Type B pancreatic cell (in vitro differentiated cells): ENCODE results near the gene TAAR8. TPM values are rescaled to one million over a fixed set of nuclear protein-coding genes. Genes with fewer than 3 reads are reported as not detected.

Experiments used
- DNase-seq: peaks from one replicate; pipeline ENCODE4 v3.0.0; 2021; ENCODE audit warnings: mixed read lengths; ENCODE audit not compliant: unreplicated experiment; ENCODE audit errors: extremely low spot score
- H3K27ac Mint-ChIP-seq: 2 replicates; pipeline ENCODE4 v1.8.0; 2021; ENCODE audit warnings: mild to moderate bottlenecking, mixed read lengths
- H3K27me3 Mint-ChIP-seq: 2 replicates; pipeline ENCODE4 v1.8.0; 2021; ENCODE audit warnings: mixed read lengths
- H3K36me3 Mint-ChIP-seq: 2 replicates; pipeline ENCODE4 v1.8.0; 2021; ENCODE audit warnings: mixed read lengths
- H3K4me1 Mint-ChIP-seq: one replicate; pipeline ENCODE4 v1.8.0; 2021; ENCODE audit warnings: mixed read lengths; ENCODE audit not compliant: unreplicated experiment
- H3K4me3 Mint-ChIP-seq: 2 replicates; pipeline ENCODE4 v1.8.0; 2021; ENCODE audit warnings: mild to moderate bottlenecking, mixed read lengths
- H3K9me3 Mint-ChIP-seq: 2 replicates; pipeline ENCODE4 v1.8.0; 2021; ENCODE audit warnings: mixed read lengths
- total RNA-seq: library from RNA; stranded (reverse); gene quantifications from 2 replicates; pipeline ENCODE4 v1.2.1, GENCODE V29; 2021; ENCODE audit warnings: low replicate concordance
- TF ChIP-seq, protein P1 (sequence below): fragments of 200-600 bp; sonication (generic); conservative IDR thresholded peaks from 2 replicates; pipeline ENCODE4 v1.5.0; 2021; ENCODE audit warnings: antibody characterized with exemption, mild to moderate bottlenecking

Gene TAAR8
- total RNA-seq, 1 donor from 2014 or later, result not detected

DNA sequence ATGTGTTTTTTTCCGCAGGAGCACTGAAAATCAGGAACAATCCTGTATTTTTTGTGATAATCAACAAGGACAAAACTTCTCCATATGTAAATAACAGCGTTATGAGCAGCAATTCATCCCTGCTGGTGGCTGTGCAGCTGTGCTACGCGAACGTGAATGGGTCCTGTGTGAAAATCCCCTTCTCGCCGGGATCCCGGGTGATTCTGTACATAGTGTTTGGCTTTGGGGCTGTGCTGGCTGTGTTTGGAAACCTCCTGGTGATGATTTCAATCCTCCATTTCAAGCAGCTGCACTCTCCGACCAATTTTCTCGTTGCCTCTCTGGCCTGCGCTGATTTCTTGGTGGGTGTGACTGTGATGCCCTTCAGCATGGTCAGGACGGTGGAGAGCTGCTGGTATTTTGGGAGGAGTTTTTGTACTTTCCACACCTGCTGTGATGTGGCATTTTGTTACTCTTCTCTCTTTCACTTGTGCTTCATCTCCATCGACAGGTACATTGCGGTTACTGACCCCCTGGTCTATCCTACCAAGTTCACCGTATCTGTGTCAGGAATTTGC, 17.8 kb downstream of the TAAR8 start, which contains the start of gene TAAR6:
TAAR6 (plus strand) TSS at position 102 of the 557 bp plus-strand sequence; CDS start at position 102, 0 bp downstream.
- Mint-ChIP-seq H3K4me1 (no peaks in the 10 kb centered on the region), H3K9me3 (no peaks in the 10 kb centered on the region), H3K27me3 (no peaks in the 10 kb centered on the region), H3K4me3 (no peak within 1 kb of the TSS), H3K36me3 (no peaks in the 10 kb centered on the region), H3K27ac (no peak within 1 kb of the TSS)
- no peak for DNase-seq
- TF ChIP-seq, protein P1, sequence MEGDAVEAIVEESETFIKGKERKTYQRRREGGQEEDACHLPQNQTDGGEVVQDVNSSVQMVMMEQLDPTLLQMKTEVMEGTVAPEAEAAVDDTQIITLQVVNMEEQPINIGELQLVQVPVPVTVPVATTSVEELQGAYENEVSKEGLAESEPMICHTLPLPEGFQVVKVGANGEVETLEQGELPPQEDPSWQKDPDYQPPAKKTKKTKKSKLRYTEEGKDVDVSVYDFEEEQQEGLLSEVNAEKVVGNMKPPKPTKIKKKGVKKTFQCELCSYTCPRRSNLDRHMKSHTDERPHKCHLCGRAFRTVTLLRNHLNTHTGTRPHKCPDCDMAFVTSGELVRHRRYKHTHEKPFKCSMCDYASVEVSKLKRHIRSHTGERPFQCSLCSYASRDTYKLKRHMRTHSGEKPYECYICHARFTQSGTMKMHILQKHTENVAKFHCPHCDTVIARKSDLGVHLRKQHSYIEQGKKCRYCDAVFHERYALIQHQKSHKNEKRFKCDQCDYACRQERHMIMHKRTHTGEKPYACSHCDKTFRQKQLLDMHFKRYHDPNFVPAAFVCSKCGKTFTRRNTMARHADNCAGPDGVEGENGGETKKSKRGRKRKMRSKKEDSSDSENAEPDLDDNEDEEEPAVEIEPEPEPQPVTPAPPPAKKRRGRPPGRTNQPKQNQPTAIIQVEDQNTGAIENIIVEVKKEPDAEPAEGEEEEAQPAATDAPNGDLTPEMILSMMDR, result no peak

DNA sequence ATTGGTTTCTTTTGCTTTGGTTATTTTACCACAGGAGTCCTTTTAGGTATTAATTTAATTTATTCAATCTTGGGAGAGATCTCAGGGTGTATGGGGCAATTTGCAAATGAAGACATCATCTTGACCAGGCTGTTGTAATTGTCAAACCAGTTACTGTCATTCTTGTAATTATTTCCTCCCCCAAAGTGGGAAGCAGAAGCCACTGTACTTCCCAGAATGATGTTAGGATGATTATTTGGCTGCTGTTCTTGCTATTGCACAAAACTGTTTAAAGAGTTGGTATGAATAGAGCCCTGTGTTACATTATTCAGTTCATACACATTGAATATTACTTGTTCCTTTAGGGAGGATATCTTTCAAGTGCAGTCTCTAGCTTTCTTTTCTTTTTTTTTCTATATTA, 19.3 kb downstream of the TAAR8 start:
- TF ChIP-seq, protein P1, result no peak
- Mint-ChIP-seq H3K36me3 (no peaks in the 10 kb centered on the region), H3K27me3 (no peaks in the 10 kb centered on the region), H3K27ac (no peak overlapping the region), H3K4me1 (no peaks in the 10 kb centered on the region), H3K9me3 (no peaks in the 10 kb centered on the region), H3K4me3 (no peak overlapping the region)
- no peak for DNase-seq

DNA sequence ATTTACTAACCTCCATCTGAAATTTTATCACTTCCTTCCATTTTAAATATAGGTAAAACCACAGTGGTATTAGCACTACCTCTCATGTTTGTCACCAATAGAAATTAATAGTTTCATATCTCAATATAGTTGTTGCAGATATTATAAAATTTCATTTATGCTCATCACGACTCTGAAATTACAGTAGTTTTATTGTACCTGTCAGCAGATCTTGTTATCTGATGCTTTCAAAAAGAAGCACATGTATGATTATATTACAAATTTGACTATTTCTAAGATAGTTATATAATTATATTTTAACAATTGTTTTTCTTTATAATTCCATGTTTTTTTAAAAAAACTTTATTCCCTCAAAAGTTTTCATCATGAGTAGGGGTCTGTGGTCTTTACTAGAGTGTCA, 32.2 kb downstream of the TAAR8 start:
- DNase-seq, result no peak
- H3K4me1 Mint-ChIP-seq, result no peaks in the 10 kb centered on the region
- no peak overlapping the region for H3K27ac Mint-ChIP-seq
- no peak overlapping the region for H3K4me3 Mint-ChIP-seq
- no peaks in the 10 kb centered on the region for H3K36me3 Mint-ChIP-seq
- no peaks in the 10 kb centered on the region for H3K9me3 Mint-ChIP-seq
- peaks cover 3% of the 10 kb centered on the region for H3K27me3 Mint-ChIP-seq
- TF ChIP-seq, protein P1, result no peak

DNA sequence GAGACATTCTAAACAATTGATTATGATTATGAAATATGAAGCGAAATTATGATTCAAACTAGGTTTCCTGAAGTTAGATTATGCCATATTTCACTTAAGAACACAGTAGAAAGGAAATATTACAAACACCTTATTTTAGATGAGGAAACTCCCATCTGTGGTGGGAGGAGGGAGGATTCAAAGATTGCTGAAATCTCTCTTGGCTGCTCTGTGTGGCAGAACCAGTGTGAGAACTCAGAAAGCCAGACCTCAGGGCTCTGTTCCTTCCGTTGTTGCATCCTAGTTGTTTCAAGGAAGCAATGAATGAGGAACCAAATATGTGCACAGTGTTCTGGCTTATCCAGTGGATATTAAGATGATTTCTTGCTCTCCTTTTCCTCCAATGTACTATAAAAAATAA, 35.0 kb downstream of the TAAR8 start:
- DNase-seq, result no peak
- peaks cover 3% of the 10 kb centered on the region for H3K27me3 Mint-ChIP-seq
- no peak overlapping the region for H3K4me3 Mint-ChIP-seq
- H3K4me1 Mint-ChIP-seq, result no peaks in the 10 kb centered on the region
- no peak overlapping the region for H3K27ac Mint-ChIP-seq
- no peaks in the 10 kb centered on the region for H3K9me3 Mint-ChIP-seq
- TF ChIP-seq, protein P1, result no peak
- no peaks in the 10 kb centered on the region for H3K36me3 Mint-ChIP-seq

DNA sequence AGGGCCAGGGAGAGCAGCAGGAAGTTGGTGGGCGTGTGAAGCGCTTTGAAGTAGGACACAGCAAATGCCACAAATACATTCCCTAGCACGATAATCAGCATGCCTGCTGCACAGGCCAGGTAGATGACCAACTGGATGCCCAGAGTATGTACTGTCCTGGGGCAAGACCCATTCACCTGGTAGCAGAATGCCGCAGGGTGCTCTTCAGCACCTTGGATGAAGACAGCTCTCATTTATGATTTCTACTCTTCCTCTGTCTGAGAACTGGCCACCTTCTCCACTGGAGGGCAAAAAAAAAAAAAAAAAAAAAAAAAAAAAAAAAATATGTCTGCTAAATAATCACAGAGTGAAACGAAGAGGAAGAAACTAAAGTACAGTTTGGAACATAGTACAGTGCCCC, 37.0 kb downstream of the TAAR8 start, which contains the start of gene TAAR5:
TAAR5 (minus strand) TSS at position 288 of the 400 bp plus-strand sequence; CDS start at position 233, 55 bp downstream.
- H3K27me3 Mint-ChIP-seq, result no peaks in the 10 kb centered on the region
- TF ChIP-seq, protein P1, result no peak
- no peak for DNase-seq
- no peaks in the 10 kb centered on the region for H3K4me1 Mint-ChIP-seq
- no peaks in the 10 kb centered on the region for H3K36me3 Mint-ChIP-seq
- no peak within 1 kb of the TSS for H3K4me3 Mint-ChIP-seq
- no peak within 1 kb of the TSS for H3K27ac Mint-ChIP-seq
- H3K9me3 Mint-ChIP-seq, result no peaks in the 10 kb centered on the region

DNA sequence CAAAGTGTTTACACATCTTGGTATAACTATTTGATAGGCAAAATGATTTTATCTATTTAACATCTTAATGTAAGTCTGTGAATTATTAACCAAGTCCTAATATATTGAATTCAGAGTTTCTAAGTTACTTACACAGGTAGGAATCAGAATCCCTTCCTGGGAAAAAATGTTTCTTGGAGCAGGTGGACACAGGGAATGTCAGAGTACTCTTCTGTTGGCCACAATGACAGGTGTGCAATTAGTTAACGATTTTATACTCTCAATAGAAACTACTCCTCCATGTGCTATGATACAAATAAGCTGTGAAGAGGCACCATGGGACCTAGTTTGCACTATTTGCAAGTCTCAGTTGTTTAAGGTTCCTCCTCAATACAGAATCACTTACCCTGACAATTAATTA, 37.9 kb downstream of the TAAR8 start:
- no peak for DNase-seq
- no peak overlapping the region for H3K27ac Mint-ChIP-seq
- TF ChIP-seq, protein P1, result no peak
- H3K9me3 Mint-ChIP-seq, result no peaks in the 10 kb centered on the region
- no peaks in the 10 kb centered on the region for H3K4me1 Mint-ChIP-seq
- no peaks in the 10 kb centered on the region for H3K27me3 Mint-ChIP-seq
- no peaks in the 10 kb centered on the region for H3K36me3 Mint-ChIP-seq
- no peak overlapping the region for H3K4me3 Mint-ChIP-seq
